Activated T-cell treated with anti-CD3 and anti-CD28 coated beads, Interleukin-2, amount 50 U/mL, for 4 hours (primary cell): ENCODE measurements around the gene DPH1. TPM values are rescaled to one million over a fixed set of nuclear protein-coding genes. Genes with fewer than 3 reads are reported as not detected.

Experiments used
- ATAC-seq, 2 donors: fragments of 200-7000 bp; cut with Tn5 transposase; one replicate each; pipeline ENCODE4 v1.10.0; 2021
- DNase-seq: peaks from one replicate; pipeline ENCODE4 v3.0.0-alpha.2; 2020
- H3K27me3 Mint-ChIP-seq: one replicate; pipeline ENCODE4 v1.8.0; 2021; ENCODE audit warnings: low read depth, mixed read lengths
- H3K36me3 Mint-ChIP-seq: one replicate; pipeline ENCODE4 v1.8.0; 2022; ENCODE audit warnings: mixed read lengths; ENCODE audit not compliant: insufficient read depth
- H3K4me1 Mint-ChIP-seq: one replicate; pipeline ENCODE4 v1.8.0; 2021; ENCODE audit warnings: low read depth, mixed read lengths
- H3K4me3 Mint-ChIP-seq: one replicate; pipeline ENCODE4 v1.8.0; 2021; ENCODE audit warnings: mild to moderate bottlenecking, moderate library complexity, mixed read lengths
- H3K9me3 Mint-ChIP-seq: one replicate; pipeline ENCODE4 v1.8.0; 2021; ENCODE audit warnings: mixed read lengths
- total RNA-seq, 3 donors: library from RNA; stranded (reverse); gene quantifications; one replicate each; pipeline ENCODE4 v1.2.1, GENCODE V29; 2021

DPH1 gene
- total RNA-seq, 3 donors from 2014 or later: 56.6 to 59.9 (median 58.5) TPM

DNA sequence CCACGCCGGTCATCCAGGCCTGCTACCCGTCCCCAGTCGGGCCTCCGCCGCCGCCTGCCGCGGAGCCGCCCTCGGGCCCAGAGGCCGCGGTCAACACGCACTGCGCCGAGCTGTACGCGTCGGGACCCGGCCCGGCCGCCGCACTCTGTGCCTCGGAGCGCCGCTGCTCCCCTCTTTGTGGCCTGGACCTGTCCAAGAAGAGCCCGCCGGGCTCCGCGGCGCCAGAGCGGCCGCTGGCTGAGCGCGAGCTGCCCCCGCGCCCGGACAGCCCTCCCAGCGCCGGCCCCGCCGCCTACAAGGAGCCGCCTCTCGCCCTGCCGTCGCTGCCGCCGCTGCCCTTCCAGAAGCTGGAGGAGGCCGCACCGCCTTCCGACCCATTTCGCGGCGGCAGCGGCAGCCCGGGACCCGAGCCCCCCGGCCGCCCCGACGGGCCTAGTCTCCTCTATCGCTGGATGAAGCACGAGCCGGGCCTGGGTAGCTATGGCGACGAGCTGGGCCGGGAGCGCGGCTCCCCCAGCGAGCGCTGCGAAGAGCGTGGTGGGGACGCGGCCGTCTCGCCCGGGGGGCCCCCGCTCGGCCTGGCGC lies 27.3 kb downstream of the DPH1 start:
- Mint-ChIP-seq H3K9me3 (no peaks in the 10 kb centered on the region), H3K4me1 (peaks cover 21% of the 10 kb centered on the region), H3K36me3 (peaks cover 21% of the 10 kb centered on the region), H3K4me3 (no peak overlapping the region), H3K27me3 (peaks cover 10% of the 10 kb centered on the region)
- ATAC-seq (no peak), DNase-seq (no peak)

DNA sequence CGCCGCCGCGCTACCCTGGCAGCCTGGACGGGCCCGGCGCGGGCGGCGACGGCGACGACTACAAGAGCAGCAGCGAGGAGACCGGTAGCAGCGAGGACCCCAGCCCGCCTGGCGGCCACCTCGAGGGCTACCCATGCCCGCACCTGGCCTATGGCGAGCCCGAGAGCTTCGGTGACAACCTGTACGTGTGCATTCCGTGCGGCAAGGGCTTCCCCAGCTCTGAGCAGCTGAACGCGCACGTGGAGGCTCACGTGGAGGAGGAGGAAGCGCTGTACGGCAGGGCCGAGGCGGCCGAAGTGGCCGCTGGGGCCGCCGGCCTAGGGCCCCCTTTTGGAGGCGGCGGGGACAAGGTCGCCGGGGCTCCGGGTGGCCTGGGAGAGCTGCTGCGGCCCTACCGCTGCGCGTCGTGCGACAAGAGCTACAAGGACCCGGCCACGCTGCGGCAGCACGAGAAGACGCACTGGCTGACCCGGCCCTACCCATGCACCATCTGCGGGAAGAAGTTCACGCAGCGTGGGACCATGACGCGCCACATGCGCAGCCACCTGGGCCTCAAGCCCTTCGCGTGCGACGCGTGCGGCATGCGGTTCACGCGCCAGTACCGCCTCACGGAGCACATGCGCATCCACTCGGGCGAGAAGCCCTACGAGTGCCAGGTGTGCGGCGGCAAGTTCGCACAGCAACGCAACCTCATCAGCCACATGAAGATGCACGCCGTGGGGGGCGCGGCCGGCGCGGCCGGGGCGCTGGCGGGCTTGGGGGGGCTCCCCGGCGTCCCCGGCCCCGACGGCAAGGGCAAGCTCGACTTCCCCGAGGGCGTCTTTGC lies 28.0 kb downstream of the DPH1 start:
- peaks cover 25% of the 10 kb centered on the region for H3K36me3 Mint-ChIP-seq
- peaks cover 10% of the 10 kb centered on the region for H3K27me3 Mint-ChIP-seq
- no peak for DNase-seq
- H3K4me1 Mint-ChIP-seq: peaks cover 20% of the 10 kb centered on the region
- H3K9me3 Mint-ChIP-seq: no peaks in the 10 kb centered on the region
- ATAC-seq: no peak
- H3K4me3 Mint-ChIP-seq: no peak overlapping the region

DNA sequence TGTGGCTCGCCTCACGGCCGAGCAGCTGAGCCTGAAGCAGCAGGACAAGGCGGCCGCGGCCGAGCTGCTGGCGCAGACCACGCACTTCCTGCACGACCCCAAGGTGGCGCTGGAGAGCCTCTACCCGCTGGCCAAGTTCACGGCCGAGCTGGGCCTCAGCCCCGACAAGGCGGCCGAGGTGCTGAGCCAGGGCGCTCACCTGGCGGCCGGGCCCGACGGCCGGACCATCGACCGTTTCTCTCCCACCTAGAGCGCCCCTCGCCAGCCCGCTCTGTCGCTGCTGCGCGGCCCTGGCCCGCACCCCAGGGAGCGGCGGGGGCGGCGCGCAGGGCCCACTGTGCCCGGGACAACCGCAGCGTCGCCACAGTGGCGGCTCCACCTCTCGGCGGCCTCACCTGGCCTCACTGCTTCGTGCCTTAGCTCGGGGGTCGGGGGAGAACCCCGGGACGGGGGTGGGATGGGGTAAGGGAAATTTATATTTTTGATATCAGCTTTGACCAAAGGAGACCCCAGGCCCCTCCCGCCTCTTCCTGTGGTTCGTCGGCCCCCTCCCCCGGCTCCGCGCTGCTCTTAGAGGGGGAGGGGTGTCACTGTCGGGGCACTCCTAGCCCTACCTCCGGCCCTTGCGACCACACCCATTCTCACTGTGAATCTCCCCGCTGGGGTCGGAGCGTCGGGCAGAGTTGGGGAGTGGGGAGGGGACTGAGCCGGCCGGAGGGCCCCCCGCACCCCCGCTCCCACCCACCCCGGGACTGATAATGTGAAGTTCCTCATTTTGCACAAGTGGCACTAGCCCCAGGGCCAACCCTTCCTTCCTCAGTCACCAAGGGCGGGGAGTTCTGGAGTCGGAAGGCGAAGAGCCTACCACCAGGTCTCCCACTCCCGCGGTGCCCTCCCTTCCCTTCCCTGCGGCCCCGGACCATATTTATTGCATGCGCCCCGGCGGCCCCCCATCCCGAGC lies 28.9 kb downstream of the DPH1 start:
- ATAC-seq (no peak), DNase-seq (peak; percentile 63)
- no peak overlapping the region for H3K4me3 Mint-ChIP-seq
- no peaks in the 10 kb centered on the region for H3K9me3 Mint-ChIP-seq
- peaks cover 29% of the 10 kb centered on the region for H3K36me3 Mint-ChIP-seq
- peaks cover 15% of the 10 kb centered on the region for H3K4me1 Mint-ChIP-seq
- H3K27me3 Mint-ChIP-seq: peaks cover 10% of the 10 kb centered on the region

DNA sequence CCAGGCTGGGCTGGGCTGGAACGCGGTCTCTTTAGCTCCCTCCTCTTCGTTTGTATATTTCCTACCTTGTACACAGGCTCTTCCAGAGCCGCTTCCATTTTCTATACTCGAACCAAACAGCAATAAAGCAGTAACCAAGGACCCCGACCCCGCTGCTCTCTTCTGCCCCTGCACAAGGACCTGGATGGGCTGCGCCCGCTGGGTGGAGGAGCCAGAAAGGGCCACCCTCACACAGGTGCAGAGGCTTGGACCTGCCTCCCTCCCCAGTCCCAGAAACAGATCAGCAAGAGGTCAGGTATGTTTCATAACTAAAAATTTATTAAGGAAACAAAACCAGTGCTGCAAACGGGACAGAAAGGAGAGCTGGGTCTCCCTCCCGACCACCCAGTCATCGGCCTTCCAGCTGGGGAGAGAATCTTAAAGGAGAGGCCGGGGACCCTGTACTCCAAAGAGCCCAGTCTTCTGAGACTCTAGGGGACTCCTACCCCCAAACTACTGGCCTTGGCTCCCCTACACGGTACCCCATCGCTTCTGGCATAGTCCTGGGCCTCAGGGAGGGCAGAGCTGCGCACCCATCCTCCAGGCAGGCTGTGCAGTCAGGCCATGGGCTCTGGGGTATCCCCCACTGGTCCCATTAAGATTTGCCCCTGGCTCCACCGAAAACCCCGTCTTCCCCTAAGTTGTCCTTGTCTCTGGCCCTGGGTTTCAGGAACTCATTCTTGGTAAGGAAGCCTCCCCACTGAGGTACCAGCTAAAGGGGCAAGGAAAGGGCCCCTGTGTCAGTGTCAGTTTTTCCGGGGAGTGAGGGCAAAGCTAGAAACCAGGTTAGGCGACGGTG lies 29.8 kb downstream of the DPH1 start:
- Mint-ChIP-seq H3K4me1 (peaks cover 11% of the 10 kb centered on the region), H3K27me3 (peaks cover 10% of the 10 kb centered on the region), H3K36me3 (peaks cover 37% of the 10 kb centered on the region), H3K4me3 (no peak overlapping the region), H3K9me3 (no peaks in the 10 kb centered on the region)
- DNase-seq: no peak
- no peak for ATAC-seq

DNA sequence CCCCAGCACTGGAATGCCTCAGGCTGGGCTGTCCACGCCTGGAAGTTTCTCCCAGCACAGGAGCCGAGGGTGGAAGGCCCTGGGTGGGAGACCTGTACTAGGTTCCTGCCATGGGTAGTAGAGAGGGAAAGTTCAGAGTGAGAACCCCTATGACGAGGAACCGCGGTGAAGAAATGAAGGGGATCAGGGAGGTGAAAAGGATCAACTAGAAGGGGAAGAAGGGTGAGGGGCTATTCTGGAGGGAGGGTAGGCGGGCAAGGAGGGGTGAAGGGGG lies 30.4 kb downstream of the DPH1 start:
- H3K4me3 Mint-ChIP-seq: no peak overlapping the region
- peaks cover 13% of the 10 kb centered on the region for H3K4me1 Mint-ChIP-seq
- ATAC-seq (no peak), DNase-seq (no peak)
- H3K27me3 Mint-ChIP-seq: peaks cover 10% of the 10 kb centered on the region
- no peaks in the 10 kb centered on the region for H3K9me3 Mint-ChIP-seq
- peaks cover 39% of the 10 kb centered on the region for H3K36me3 Mint-ChIP-seq

DNA sequence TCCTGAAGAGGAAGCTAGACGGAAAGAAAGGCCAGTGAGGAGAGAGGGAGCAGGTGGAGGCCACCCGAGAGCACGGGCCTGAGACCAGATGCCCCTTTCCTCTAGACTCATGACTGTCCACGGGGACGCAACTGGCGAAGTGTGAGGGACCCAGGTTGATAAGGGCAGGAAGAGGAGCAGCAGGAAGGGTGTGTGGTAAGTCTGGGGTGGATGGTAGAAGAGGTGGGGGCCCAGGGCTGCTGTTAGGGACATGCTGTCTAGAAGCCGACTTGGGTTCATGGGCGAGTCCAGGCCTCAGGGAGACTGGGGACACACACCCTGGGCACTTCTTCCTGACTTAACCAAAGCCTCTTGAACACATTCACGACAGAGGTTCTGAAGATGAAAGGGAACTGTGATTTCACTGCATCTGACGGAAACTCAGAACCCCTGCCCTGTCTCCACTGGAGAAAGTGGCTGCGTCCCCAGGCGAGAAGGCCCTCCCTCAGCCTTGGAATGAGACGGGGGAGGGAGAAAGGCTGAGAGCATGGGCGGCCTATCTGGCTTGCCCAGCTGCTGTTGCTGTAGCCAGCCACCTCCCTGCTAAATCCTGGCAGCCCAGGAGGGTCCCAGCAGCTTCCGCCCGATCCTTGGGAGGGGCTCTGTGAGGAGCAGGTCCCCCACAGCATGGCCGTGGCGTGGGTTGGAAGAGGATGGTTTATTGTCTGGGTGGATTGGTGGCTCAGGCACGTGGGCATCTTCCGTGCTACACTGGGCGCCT lies 30.9 kb downstream of the DPH1 start:
- Mint-ChIP-seq H3K4me3 (no peak overlapping the region), H3K4me1 (peaks cover 13% of the 10 kb centered on the region), H3K9me3 (no peaks in the 10 kb centered on the region), H3K27me3 (peaks cover 10% of the 10 kb centered on the region), H3K36me3 (peaks cover 44% of the 10 kb centered on the region)
- no peak for ATAC-seq
- no peak for DNase-seq

DNA sequence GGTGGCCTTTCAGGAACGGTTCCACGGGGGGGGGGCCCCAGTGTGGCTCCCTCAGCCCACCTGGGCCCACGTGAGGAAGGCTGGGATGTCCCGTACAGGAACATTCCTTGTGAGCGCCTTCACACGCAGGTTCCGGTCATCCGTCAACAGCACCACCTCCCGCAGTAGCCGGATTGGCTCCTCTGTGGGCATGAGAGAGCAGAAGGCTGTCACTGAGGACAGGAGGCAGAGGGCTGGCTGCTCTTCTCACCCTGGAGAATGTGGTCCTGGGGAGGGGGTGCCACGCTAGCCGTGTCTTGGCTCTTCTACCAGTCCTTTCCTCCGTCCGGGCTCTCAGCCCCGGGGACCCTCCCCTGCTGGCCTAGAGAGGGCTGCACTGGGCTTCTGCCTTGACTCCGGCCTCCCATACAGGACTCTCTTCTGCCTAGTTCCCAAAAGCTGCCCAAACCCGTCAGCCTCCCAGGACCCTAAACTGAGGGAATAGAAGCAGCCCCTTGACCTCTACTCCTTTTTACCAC lies 31.5 kb downstream of the DPH1 start:
- DNase-seq (no peak), ATAC-seq (no peak)
- Mint-ChIP-seq H3K36me3 (peaks cover 50% of the 10 kb centered on the region), H3K27me3 (peaks cover 10% of the 10 kb centered on the region), H3K9me3 (no peaks in the 10 kb centered on the region), H3K4me1 (peaks cover 13% of the 10 kb centered on the region), H3K4me3 (no peak overlapping the region)

DNA sequence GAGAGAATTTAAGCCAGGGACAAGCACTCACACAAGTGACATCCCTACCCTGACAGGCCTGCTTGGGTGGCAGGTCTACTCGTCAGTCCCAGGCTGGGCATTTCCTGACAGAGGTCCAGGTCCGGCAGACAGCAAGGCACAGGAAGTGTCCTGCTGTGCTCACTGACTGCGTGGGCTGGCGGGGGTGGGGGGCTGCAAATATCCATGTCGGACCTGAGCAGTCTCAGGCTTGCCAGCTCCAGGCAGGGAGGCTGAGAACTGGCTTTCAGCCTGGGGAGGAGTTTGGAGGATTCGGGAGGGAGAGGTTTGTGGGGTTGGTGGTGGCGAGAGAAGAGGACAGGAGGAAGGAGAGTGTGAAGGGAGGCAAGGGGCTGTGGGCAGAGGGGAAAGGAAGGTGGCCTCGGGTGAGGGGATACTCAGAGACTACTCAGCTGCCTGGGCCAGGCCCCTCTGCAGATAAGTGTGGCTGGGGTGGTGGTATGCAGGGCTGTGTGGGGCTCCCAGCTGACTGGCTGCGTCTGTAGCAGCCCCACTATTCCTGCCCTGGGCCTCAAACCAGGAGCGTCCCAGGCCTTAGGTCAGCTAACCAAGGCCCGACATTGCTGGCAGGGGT lies 32.7 kb downstream of the DPH1 start:
- ATAC-seq: no peak
- Mint-ChIP-seq H3K4me3 (no peak overlapping the region), H3K4me1 (peaks cover 11% of the 10 kb centered on the region), H3K36me3 (peaks cover 50% of the 10 kb centered on the region), H3K9me3 (no peaks in the 10 kb centered on the region), H3K27me3 (peaks cover 10% of the 10 kb centered on the region)
- DNase-seq: no peak

DNA sequence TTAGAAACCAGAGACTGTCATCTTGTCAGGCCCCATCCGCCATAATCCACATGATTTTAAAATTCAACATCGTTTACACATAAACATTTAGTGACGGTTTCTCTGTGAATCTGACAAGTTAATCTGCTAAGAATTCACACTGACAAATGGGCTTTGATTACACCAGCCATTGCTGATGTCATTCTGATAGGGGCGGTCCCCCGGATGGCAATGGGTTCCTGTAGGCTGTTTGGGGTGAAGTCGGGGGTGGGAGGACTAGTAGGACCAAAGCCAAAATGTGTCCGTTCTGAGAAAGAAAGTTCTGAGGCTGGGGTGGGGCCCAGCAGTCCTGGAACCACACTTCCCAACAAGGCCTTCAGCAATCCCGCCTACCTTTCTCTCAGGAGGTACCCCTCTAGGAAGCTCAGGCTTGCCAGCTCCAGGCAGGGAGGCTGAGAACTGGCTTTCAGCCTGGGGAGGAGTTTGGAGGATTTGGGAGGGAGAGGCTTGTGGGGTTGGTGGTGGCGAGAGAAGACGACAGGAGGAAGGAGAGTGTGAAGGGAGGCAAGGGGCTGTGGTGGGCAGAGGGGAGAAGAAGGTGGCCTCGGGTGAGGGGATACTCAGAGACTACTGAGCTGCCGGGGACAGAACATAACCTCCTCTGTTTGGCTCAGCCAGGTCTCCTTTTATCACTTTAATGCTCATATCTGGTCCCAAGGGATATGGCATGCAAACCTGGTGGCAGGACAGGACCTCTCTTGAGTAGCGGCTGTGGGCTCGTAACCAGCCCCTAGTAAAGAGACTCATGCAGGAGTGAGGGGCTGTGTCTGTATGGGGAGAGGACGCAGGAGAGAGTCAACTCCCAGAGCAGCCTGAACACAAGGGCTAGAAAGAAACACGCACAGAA lies 33.6 kb downstream of the DPH1 start:
- H3K4me1 Mint-ChIP-seq: peaks cover 13% of the 10 kb centered on the region
- H3K27me3 Mint-ChIP-seq: peaks cover 10% of the 10 kb centered on the region
- no peaks in the 10 kb centered on the region for H3K9me3 Mint-ChIP-seq
- ATAC-seq (no peak), DNase-seq (no peak)
- H3K4me3 Mint-ChIP-seq: no peak overlapping the region
- peaks cover 56% of the 10 kb centered on the region for H3K36me3 Mint-ChIP-seq

DNA sequence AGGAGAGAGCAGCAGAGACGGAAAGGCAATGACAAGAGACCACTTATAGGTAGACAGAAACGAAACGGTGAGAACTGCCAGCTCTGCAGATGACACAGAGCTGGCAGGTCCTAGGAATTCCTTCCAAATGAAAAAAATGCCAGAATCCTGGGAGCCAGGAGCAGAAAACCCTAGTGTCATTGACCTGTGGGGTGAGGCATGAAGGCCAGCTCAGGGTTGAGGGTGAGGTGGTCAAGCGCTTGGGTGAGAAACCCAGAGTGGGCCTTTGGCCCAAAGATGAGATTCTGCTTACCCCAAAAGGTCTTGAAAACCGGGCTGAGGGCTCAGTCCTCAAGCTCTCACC lies 34.2 kb downstream of the DPH1 start:
- no peak for DNase-seq
- Mint-ChIP-seq H3K36me3 (peaks cover 61% of the 10 kb centered on the region), H3K9me3 (no peaks in the 10 kb centered on the region), H3K27me3 (peaks cover 10% of the 10 kb centered on the region), H3K4me3 (no peak overlapping the region), H3K4me1 (peaks cover 17% of the 10 kb centered on the region)
- ATAC-seq: no peak

DNA sequence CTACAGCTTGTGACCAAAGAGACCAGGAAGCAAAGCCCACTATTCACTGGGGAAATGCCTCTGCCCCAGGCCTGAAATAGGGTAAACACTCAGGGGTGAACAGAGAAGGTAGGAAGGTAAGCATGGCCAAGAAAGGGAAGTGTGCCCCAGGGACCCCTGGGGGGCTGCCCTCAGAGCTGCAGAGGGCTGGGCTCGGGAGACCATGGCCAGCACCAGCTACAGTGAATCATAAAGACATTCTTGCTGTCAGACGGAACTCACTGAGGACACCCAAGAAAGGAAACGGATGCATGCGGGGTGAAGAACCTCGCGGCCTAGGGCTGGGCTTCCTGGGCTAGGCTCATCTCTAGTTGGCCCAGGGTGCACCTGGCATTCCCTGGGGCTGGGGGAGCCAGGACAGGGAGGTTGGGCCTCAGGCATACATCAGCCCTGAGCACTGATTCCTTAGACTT lies 34.6 kb downstream of the DPH1 start:
- DNase-seq (no peak), ATAC-seq (peak in 1 of 2 donors; percentile 4)
- peaks cover 6% of the 10 kb centered on the region for H3K27me3 Mint-ChIP-seq
- H3K36me3 Mint-ChIP-seq: peaks cover 62% of the 10 kb centered on the region
- no peaks in the 10 kb centered on the region for H3K9me3 Mint-ChIP-seq
- no peak overlapping the region for H3K4me3 Mint-ChIP-seq
- peaks cover 20% of the 10 kb centered on the region for H3K4me1 Mint-ChIP-seq
